K562 (cell line): ENCODE measurements around the gene PGS1. TPM values are rescaled to one million over a fixed set of nuclear protein-coding genes. Genes with fewer than 3 reads are reported as not detected.
A peak's percentile ranks its signal among the peaks of the same experiment; 100 is the strongest.

Source experiments
- ATAC-seq: fragments of 200-7000 bp; cut with Tn5 transposase; 3 replicates; pipeline ENCODE4 v1.9.1; 2020; ENCODE audit warnings: moderate library complexity
- BruUV-seq: library from RNA; stranded (reverse); fragments of 400-500 nt; replicated peaks from 2 replicates; lab custom pipeline; 2021; lab: Mats Ljungman, UMichigan
- CTCF ChIA-PET: fragments of 300-600 bp; formaldehyde crosslinking; extraction: SDS; loops from one replicate; lab custom pipeline; 2021; ENCODE audit warnings: low intra/inter-chr PET ratio; lab: Yijun Ruan, JAX
- POLR2A ChIA-PET: fragments of 300-600, 350-650 bp; sonication (Branson Sonifier 250); formaldehyde crosslinking; extraction: SDS; loops from one replicate; lab custom pipeline; 2021; ENCODE audit warnings: antibody characterized with exemption, inconsistent platforms; lab: Yijun Ruan, JAX
- DNase-seq, 4 experiments: peaks; one replicate each; pipeline versions ENCODE4 v3.0.0 to v3.0.0-alpha.2; 2011 to 2018; ENCODE audit warnings: low spot score in 3 of 4, mixed read lengths in 3 of 4; ENCODE audit errors: extremely low read depth in 1 of 4
- FAIRE-seq: peaks from 2 replicates; lab custom pipeline; 2011; peaks lifted over from hg19 to GRCh38; lab: Jason Lieb, UNC
- H2AFZ ChIP-seq: 2 replicates; pipeline ENCODE4 v1.6.0; 2011; ENCODE audit warnings: low read depth, low read length, control low read depth, inconsistent platforms
- H3K27ac ChIP-seq: fragments of 200-600 bp; 3 replicates; pipeline ENCODE4 v1.8.0; 2011; ENCODE audit warnings: low read depth, mild to moderate bottlenecking, control low read depth, inconsistent platforms, low read length, moderate library complexity, mixed read lengths; ENCODE audit errors: extremely low read depth
- H3K27me3 ChIP-seq, 2 experiments: fragments of 300-600 bp in 1 of 2; 2 replicates in 1 of 2; 3 replicates in 1 of 2; pipeline versions ENCODE4 v1.6.0 to v1.8.0; 2011; ENCODE audit warnings: inconsistent platforms in 2 of 2, low read length in 2 of 2, mild to moderate bottlenecking in 1 of 2, mixed read lengths in 1 of 2, moderate library complexity in 1 of 2; ENCODE audit not compliant: control insufficient read depth in 2 of 2, insufficient read depth in 2 of 2
- H3K36me3 ChIP-seq: fragments of 300-600 bp; 3 replicates; pipeline ENCODE4 v1.8.0; 2011; ENCODE audit warnings: mild to moderate bottlenecking, low read length, inconsistent platforms; ENCODE audit not compliant: control insufficient read depth, insufficient read depth
- H3K4me1 ChIP-seq, 2 experiments: fragments of 200-600 bp in 1 of 2; replicated peaks in 1 of 2; 2 replicates in 1 of 2; 3 replicates in 1 of 2; pipeline versions ENCODE4 v1.5.1 to v1.8.0; 2011; ENCODE audit warnings: inconsistent platforms in 2 of 2, low read length in 2 of 2, mild to moderate bottlenecking in 1 of 2, mixed read lengths in 1 of 2, moderate library complexity in 1 of 2; ENCODE audit not compliant: control insufficient read depth in 2 of 2, insufficient read depth in 2 of 2
- H3K4me2 ChIP-seq: 2 replicates; pipeline ENCODE4 v1.6.1; 2011; ENCODE audit warnings: low read length, control low read depth, inconsistent platforms, mixed read lengths; ENCODE audit not compliant: insufficient read depth
- H3K4me3 ChIP-seq: fragments of 200-600 bp; sonication (generic), shearing (Covaris generic); 2 replicates; pipeline ENCODE4 v1.5.1; 2016; ENCODE audit warnings: control low read depth, inconsistent platforms
- H3K79me2 ChIP-seq: fragments of 200-600 bp; 3 replicates; pipeline ENCODE4 v1.8.0; 2011; ENCODE audit warnings: low read length, inconsistent platforms; ENCODE audit not compliant: control insufficient read depth, insufficient read depth
- H3K9ac ChIP-seq, 2 experiments: 2 replicates each; pipeline versions ENCODE4 v1.6.0 to v1.6.1; 2011; ENCODE audit warnings: low read depth in 2 of 2, low read length in 2 of 2, control low read depth in 1 of 2, inconsistent platforms in 1 of 2, mild to moderate bottlenecking in 1 of 2, mixed read lengths in 1 of 2; ENCODE audit not compliant: insufficient read depth in 1 of 2
- H3K9me1 ChIP-seq: one replicate; pipeline ENCODE4 v1.6.0; 2011; ENCODE audit warnings: inconsistent platforms, mild to moderate bottlenecking, low read length, moderate library complexity; ENCODE audit not compliant: control insufficient read depth, insufficient read depth
- H3K9me3 ChIP-seq: replicated peaks from 2 replicates; pipeline ENCODE4 v1.5.1; 2011; ENCODE audit warnings: low read depth, low read length, inconsistent platforms; ENCODE audit not compliant: control insufficient read depth, insufficient read depth
- H4K20me1 ChIP-seq: replicated peaks from 2 replicates; pipeline ENCODE4 v1.6.1; 2011; ENCODE audit warnings: low read length, inconsistent platforms, mixed read lengths; ENCODE audit not compliant: control insufficient read depth, insufficient read depth
- DPF2 ChIP-seq: fragments of 450-650 bp; IDR thresholded peaks from 2 replicates; pipeline ENCODE4 v1.6.1; 2016
- EZH2 ChIP-seq: IDR thresholded peaks from 2 replicates; pipeline ENCODE4 v1.6.1; 2012; ENCODE audit warnings: low read depth, mild to moderate bottlenecking, inconsistent platforms, low read length, borderline replicate concordance
- HLTF ChIP-seq: fragments of 450-650 bp; IDR thresholded peaks from 2 replicates; pipeline ENCODE4 v1.6.1; 2016
- HMG20B ChIP-seq: fragments of 250-450 bp; sonication (Bioruptor Pico); IDR thresholded peaks from 2 replicates; pipeline ENCODE4 v1.5.0; 2021; ENCODE audit warnings: mild to moderate bottlenecking
- MED1 ChIP-seq: sonication (generic); formaldehyde crosslinking; IDR thresholded peaks from 2 replicates; pipeline ENCODE4 v1.8.1; 2023; ENCODE audit warnings: missing genetic modification reagents, borderline replicate concordance
- MTF1 ChIP-seq: fragments of 250-450 bp; sonication (Bioruptor Pico); IDR thresholded peaks from 2 replicates; pipeline ENCODE4 v1.9.0; 2021; ENCODE audit warnings: moderate library complexity, mild to moderate bottlenecking, inconsistent platforms, borderline replicate concordance
- POLR2G ChIP-seq: fragments of 200-400 bp; formaldehyde crosslinking; IDR thresholded peaks from 2 replicates; pipeline ENCODE4 v1.6.1; 2017; ENCODE audit warnings: low read depth, mild to moderate bottlenecking, antibody characterized with exemption, low read length, moderate library complexity
- SAFB ChIP-seq: fragments of 200-400 bp; formaldehyde crosslinking; IDR thresholded peaks from 2 replicates; pipeline ENCODE4 v1.6.1; 2017; ENCODE audit warnings: low read depth, low read length, borderline replicate concordance
- TOE1 ChIP-seq, 2 experiments: fragments of 450-650 bp in 1 of 2; sonication (generic) in 1 of 2; formaldehyde crosslinking in 1 of 2; IDR thresholded peaks; 2 replicates each; pipeline versions ENCODE4 v1.7.1 to v1.8.0; 2016 to 2022; ENCODE audit warnings: borderline replicate concordance in 2 of 2, mild to moderate bottlenecking in 2 of 2, antibody characterized with exemption in 1 of 2, inconsistent platforms in 1 of 2, low read depth in 1 of 2, missing genetic modification reagents in 1 of 2, moderate library complexity in 1 of 2
- ZKSCAN8 ChIP-seq: fragments of 200-800 bp; sonication (Bioruptor generic); IDR thresholded peaks from 2 replicates; pipeline ENCODE4 v1.6.1; 2016; ENCODE audit warnings: missing genetic modification characterization, missing compliant biosample characterization
- ZNF274 ChIP-seq: IDR thresholded peaks from 2 replicates; pipeline ENCODE4 v1.6.1; 2011; ENCODE audit warnings: low read depth, mild to moderate bottlenecking, low read length, moderate library complexity, borderline replicate concordance
- ZNF609 ChIP-seq: sonication (generic); formaldehyde crosslinking; IDR thresholded peaks from 2 replicates; pipeline ENCODE4 v1.8.1; 2023; ENCODE audit warnings: missing genetic modification reagents, mild to moderate bottlenecking, borderline replicate concordance
- ZNF655 ChIP-seq: fragments of 250-450 bp; sonication (Bioruptor Pico); IDR thresholded peaks from 2 replicates; pipeline ENCODE4 v1.5.0; 2021
- ZNF77 ChIP-seq: fragments of 250-450 bp; sonication (Bioruptor Pico); IDR thresholded peaks from 2 replicates; pipeline ENCODE4 v1.5.0; 2020
- WGBS: fragments of 100-300 bp; shearing (Covaris generic); methylation state at CpG from one replicate; pipeline ENCODE4 v1.1.6; 2016; ENCODE audit warnings: low coverage, mixed read lengths; ENCODE audit not compliant: insufficient coverage; ENCODE audit errors: missing lambda C conversion rate; 5-methylcytosine and 5-hydroxymethylcytosine counted together
- in situ Hi-C: fragments of 300-500 bp; cut with MboI; formaldehyde crosslinking; loops from 4 replicates; pipeline ENCODE4 v1.15.0; 2018; ENCODE audit warnings: inconsistent platforms, mixed read lengths
- intact Hi-C: fragments of 100-400 bp; cut with micrococcal nuclease; formaldehyde crosslinking; loops from 2 replicates; pipeline ENCODE4 v1.14.2; 2022
- polyA plus RNA-seq, 8 experiments: library from polyadenylated mRNA; depleted of rRNA in 4 of 8; stranded (reverse) in 5 of 8; unstranded in 3 of 8; fragments of >200 nt; fragmentation: Nextera tagmentation in 2 of 8; fragmentation: Illumina TruSeq in 1 of 8; extraction: Ambion mirVana in 2 of 8; extraction: Trizol in 1 of 8; gene quantifications; 2 replicates each; pipeline versions ENCODE4 v1.2.1 to v1.2.3, GENCODE V29; 2011 to 2014; ENCODE audit warnings: inconsistent platforms in 1 of 8, missing spikeins in 1 of 8
- total RNA-seq, 7 experiments: library from RNA; depleted of rRNA in 6 of 7; stranded (reverse); fragments of >200 nt in 6 of 7; fragmentation: Illumina TruSeq in 2 of 7; extraction: Trizol in 2 of 7; gene quantifications; 2 replicates each; pipeline versions ENCODE4 v1.2.1 to v1.2.3, GENCODE V29; 2011 to 2021; ENCODE audit warnings: low replicate concordance in 1 of 7

The PGS1 gene
- total and polyA plus RNA-seq, 9 of the 15 experiments (the other 6 are each of a cell fraction or from before 2014, with no cell fraction given): 1.3 to 39.4 (median 22.3) TPM

GRCh38 chr17:78408476-78409050, 30.1 kb downstream of the PGS1 start (continued):
- 0 out of 2 replicates have a peak, but pooled peaks have one; percentile 28 for TF ChIP-seq POLR2G

- Histone ChIP-seq H3K4me1 (peaks cover 34 to 35% of the 10 kb centered on the region in 2 experiments), H3K4me3 (no peak overlapping the region), H3K36me3 (peaks cover 75% of the 10 kb centered on the region; the same call in 2 of the 3 replicates), H4K20me1 (peaks cover 57% of the 10 kb centered on the region), H3K4me2 (no peak overlapping the region), H3K9me1 (peaks cover 4% of the 10 kb centered on the region), H3K9ac (no peak overlapping the region), H3K27me3 (no peaks in the 10 kb centered on the region), H3K79me2 (peaks cover 37% of the 10 kb centered on the region), H3K9me3 (no peaks in the 10 kb centered on the region), H2AFZ (no peak overlapping the region), H3K27ac (no peak overlapping the region)
- DNase-seq (no peak), ATAC-seq (no peak), FAIRE-seq (no peak)
- ChIA-PET CTCF (no interaction called here), POLR2A (no interaction called here)
- in situ Hi-C loops (no loop called here), intact Hi-C loops (no loop called here)
- BruUV-seq: no TSS peak
- 87% methylated on average over 12 of the region's 12 CpGs for WGBS
- TF ChIP-seq DPF2 (no peak), SAFB (no peak), ZNF77 (CRISPR knock-in tag) (no peak), MTF1 (CRISPR knock-in tag) (no peak), EZH2 (no peak), ZNF655 (CRISPR knock-in tag) (no peak), TOE1 (IDR thresholded peaks at IDR 0.05; ENCODE audit: borderline replicate concordance) (no peak), TOE1 (CRISPR knock-in tag; IDR thresholded peaks at IDR 0.05; ENCODE audit: borderline replicate concordance, low read depth) (no peak), ZNF274 (no peak), MED1 (CRISPR knock-in tag) (no peak), HMG20B (no peak), ZKSCAN8 (CRISPR knock-in tag) (no peak), HLTF (no peak), ZNF609 (CRISPR knock-in tag) (no peak)
Measured at GRCh38 chr17:78409191-78409928, 30.9 kb downstream of the PGS1 start.
